ENCODE results near the gene SMG6.

SMG6 gene

DNA sequence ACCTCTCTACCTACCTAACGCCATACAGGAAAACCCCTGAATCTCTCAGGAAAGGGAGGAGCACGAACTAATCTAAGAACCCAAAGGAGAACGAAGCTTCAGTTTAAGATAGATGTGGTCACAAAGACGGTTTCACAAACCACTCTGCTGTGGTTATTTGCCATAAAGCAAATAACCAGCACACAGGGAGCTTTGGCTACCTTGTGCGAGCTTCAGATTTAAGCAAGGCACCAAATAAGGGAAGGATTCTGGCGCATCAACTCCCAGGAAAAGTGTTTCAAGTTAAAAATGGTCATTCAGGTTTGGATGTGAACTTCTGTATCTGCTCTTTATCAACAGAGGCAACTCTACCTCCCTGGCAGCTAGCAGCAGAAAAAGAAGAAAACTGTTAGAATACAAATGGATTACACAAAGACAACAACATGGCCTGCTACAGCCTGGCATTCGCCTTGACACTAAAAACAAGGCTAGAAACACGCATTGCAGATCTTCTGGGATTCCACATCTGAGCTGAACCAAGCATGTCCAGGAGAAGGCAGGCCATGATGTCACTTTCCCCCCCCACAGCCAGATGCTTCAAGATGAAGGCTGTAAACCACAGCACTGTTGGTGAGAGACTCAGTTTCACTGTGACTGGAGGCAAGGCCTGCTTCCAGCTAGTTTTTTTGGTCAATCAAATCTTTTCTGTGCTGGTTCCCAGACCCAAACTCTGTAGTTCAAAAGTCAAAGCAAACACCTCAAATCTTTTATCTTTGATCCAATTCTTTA is 43.6 kb downstream of the SMG6 start:
- TF ChIP-seq GATA2 (IDR thresholded peaks at IDR 0.05; ENCODE audit: low read depth, low read length), result no peak
- no peak for TF ChIP-seq GATA3 (IDR thresholded peaks at IDR 0.05; ENCODE audit: low read depth, low read length)

DNA sequence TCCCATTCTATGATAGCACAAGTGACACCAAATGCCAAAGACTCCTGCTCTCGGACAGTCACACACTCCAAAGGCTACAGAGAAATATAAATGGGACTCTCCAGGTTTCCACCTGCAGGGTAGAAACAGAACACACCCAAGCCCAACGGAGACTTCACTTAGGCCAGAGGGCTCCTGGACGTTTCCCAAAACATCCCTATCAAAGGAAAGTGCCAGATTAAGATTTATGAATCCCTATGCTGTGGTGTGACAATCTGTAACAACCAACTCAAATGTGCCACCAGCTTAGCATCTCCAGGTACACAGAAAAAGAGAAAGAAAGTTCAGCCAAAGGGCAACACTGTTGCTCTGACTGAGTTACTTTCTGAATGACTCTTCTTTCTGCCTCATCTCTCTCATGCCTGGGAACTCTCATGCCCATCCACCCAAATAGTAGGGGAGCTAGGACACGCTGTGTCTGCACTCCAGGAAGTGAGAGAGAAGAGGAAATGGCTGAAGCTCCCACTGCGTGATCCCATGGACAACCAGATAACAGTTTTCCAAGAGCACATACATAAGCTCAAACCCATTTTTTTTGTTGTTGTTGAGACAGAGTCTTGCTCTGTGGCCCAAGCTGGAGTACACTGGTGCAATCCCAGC is 49.7 kb downstream of the SMG6 start:
- TF ChIP-seq GATA3 (IDR thresholded peaks at IDR 0.05; ENCODE audit: low read depth, low read length) (no peak), GATA2 (IDR thresholded peaks at IDR 0.05; ENCODE audit: low read depth, low read length) (no peak)

- TF ChIP-seq GATA2 (IDR thresholded peaks at IDR 0.05; ENCODE audit: low read depth, low read length), result no peak
- TF ChIP-seq GATA3 (IDR thresholded peaks at IDR 0.05; ENCODE audit: low read depth, low read length), result no peak
Measured at GRCh38 chr17:2253362-2253761, 50.2 kb downstream of the SMG6 start.

DNA sequence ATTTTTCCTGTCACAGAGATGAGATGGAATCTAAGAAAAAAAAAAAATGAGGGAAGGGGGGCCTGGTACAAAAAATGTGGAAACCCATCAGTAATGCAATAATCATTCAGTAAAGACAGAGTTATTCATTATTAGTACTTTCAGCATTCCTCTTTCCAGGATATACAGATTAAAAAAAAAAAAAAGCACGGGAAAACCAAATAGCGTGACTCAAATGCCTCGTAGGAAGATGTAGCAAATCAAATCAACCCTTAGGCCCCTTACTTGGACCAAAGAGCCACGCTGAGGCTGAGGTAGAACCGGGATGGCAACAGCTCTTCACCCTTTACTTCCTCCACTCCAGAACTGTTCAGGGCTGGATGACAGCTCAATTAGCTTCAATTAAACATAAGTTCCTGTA is 52.5 kb downstream of the SMG6 start:
- TF ChIP-seq GATA2 (IDR thresholded peaks at IDR 0.05; ENCODE audit: low read depth, low read length) (no peak), GATA3 (IDR thresholded peaks at IDR 0.05; ENCODE audit: low read depth, low read length) (no peak)

- TF ChIP-seq GATA3 (IDR thresholded peaks at IDR 0.05; ENCODE audit: low read depth, low read length), result no peak
- TF ChIP-seq GATA2 (IDR thresholded peaks at IDR 0.05; ENCODE audit: low read depth, low read length), result no peak
Measured at GRCh38 chr17:2250140-2251095, 53.2 kb downstream of the SMG6 start.

DNA sequence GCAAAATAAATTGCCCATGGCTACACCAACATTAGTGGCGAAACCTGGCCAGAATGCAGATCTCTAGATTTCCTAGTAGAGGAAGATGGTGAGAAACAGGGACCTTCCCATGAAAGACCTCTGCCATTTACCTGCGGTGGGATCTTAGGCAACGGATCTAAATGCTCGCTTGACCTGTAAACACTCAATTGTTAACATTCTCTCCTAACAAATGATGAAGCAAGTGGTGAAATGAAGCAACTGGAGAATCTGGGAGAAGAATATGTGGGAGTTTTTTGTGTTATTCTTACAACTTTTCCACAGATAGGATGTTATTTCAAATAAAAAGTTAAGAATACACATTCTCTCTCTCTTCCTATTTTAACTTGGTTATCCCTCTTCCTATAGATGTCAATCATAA is 56.6 kb downstream of the SMG6 start:
- TF ChIP-seq GATA2 (IDR thresholded peaks at IDR 0.05; ENCODE audit: low read depth, low read length) (no peak), GATA3 (IDR thresholded peaks at IDR 0.05; ENCODE audit: low read depth, low read length) (no peak)

GRCh38 chr17:2244545-2245525 is 58.8 kb downstream of the SMG6 start:
- TF ChIP-seq GATA3 (IDR thresholded peaks at IDR 0.05; ENCODE audit: low read depth, low read length) (no peak), GATA2 (IDR thresholded peaks at IDR 0.05; ENCODE audit: low read depth, low read length) (no peak)

DNA sequence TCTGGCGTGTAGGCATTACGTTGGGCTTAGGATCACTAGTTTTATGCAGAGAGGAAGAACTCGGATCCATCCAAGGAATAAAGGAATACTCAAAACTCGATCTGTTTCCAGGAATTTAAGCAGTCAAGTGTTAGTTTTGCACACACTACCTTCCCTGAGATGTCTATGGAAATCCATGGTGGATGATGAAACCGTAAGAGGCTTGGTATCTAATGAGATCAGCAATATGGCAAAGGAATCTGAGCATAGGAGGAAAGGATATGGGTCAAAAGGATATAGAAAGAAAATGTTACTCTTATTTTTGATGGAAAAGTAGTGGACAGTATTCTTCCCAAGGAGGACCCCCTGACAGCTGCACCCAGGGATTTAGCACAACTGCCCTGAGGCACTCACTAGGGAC is 59.6 kb downstream of the SMG6 start:
- no peak for TF ChIP-seq GATA3 (IDR thresholded peaks at IDR 0.05; ENCODE audit: low read depth, low read length)
- TF ChIP-seq GATA2 (IDR thresholded peaks at IDR 0.05; ENCODE audit: low read depth, low read length), result no peak

GRCh38 chr17:2241823-2242222 is 61.8 kb downstream of the SMG6 start:
- TF ChIP-seq GATA3 (IDR thresholded peaks at IDR 0.05; ENCODE audit: low read depth, low read length), result no peak
- no peak for TF ChIP-seq GATA2 (IDR thresholded peaks at IDR 0.05; ENCODE audit: low read depth, low read length)

- TF ChIP-seq GATA3 (IDR thresholded peaks at IDR 0.05; ENCODE audit: low read depth, low read length) (no peak), GATA2 (IDR thresholded peaks at IDR 0.05; ENCODE audit: low read depth, low read length) (no peak)
Measured at GRCh38 chr17:2240541-2240940, 63.0 kb downstream of the SMG6 start.

GRCh38 chr17:2239882-2240430 is 63.6 kb downstream of the SMG6 start:
- no peak for TF ChIP-seq GATA2 (IDR thresholded peaks at IDR 0.05; ENCODE audit: low read depth, low read length)
- TF ChIP-seq GATA3 (IDR thresholded peaks at IDR 0.05; ENCODE audit: low read depth, low read length), result no peak

DNA sequence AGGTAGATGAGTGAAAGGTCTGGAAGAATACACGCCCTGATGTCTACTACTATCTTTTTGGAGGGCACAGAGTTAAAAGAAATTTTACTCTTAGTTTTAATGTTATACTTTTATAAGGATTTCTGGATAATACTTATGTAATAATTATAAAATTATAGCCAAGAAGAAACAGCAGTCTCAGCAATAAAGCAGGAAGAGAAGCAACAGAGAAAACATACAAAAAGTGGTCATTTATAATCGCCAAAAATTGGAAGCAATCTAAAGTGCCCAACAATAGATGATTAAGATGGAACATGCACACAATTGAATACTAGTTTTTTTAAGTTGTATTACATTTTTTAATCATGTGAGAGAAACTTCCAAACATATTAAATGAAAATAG is 64.4 kb downstream of the SMG6 start:
- TF ChIP-seq GATA2 (IDR thresholded peaks at IDR 0.05; ENCODE audit: low read depth, low read length) (no peak), GATA3 (IDR thresholded peaks at IDR 0.05; ENCODE audit: low read depth, low read length) (no peak)

All from SH-SY5Y (cell line).